ENCODE results near the gene RPUSD2. TPM values are rescaled to one million over a fixed set of nuclear protein-coding genes. Genes with fewer than 3 reads are reported as not detected.

RPUSD2 gene
- total RNA-seq, 1 experiment from 2014 or later = 24.4 TPM

DNA sequence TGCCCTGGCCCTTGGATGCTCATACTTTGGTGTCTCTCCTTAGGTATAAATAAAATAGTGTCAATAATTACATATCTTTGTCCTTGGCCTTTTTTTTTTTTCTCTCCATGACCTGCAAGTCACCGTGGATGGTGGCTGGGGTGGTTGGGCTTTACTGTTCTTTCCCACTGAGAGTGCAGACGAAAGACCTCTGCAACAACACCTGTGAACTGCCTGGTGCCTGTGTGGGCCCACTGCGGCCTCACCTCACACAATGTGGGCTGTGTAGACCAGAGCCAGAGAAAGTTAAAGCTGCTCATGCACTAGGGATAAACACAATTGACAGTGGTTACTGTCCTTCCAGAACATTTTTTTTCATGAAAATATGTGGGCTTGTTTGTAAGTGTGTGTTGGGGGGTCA is 43.2 kb upstream of the RPUSD2 start:
- intact Hi-C loops (cut with micrococcal nuclease) = no loop called here
- no peak overlapping the region for H2AFZ ChIP-seq (ENCODE audit: low read length)
- H3K79me2 ChIP-seq (ENCODE audit: low read length) = no peaks in the 10 kb centered on the region
- BruUV-seq (replicated peaks) = no TSS peak
- no peak overlapping the region for H3K9ac ChIP-seq (ENCODE audit: low read length)
- no peaks in the 10 kb centered on the region for H3K27me3 ChIP-seq (ENCODE audit: low read length)
- H3K9me2 ChIP-seq (replicated peaks; ENCODE audit: low read length) = no peaks in the 10 kb centered on the region
- no peak overlapping the region for H3K27ac ChIP-seq (ENCODE audit: low read length)
- ChIA-PET CTCF (no interaction called here), POLR2A (ENCODE audit: unreplicated experiment) (no interaction called here)
- no peaks in the 10 kb centered on the region for H3K9me3 ChIP-seq (ENCODE audit: low read length)
- ATAC-seq = no peak
- H3K4me3 ChIP-seq (ENCODE audit: low read length) = no peak overlapping the region
- no peaks in the 10 kb centered on the region for H3K36me3 ChIP-seq (ENCODE audit: low read depth, low read length)
- no peaks in the 10 kb centered on the region for H3F3A ChIP-seq (ENCODE audit: low read length, unreplicated experiment)
- H3K4me1 ChIP-seq (ENCODE audit: insufficient read depth, low read length) = no peaks in the 10 kb centered on the region
- no peak for DNase-seq
- TF ChIP-seq EZH2 (IDR thresholded peaks at IDR 0.05; ENCODE audit: low read length, unreplicated experiment) (no peak), EZH2phosphoT487 (IDR thresholded peaks at IDR 0.05; ENCODE audit: borderline replicate concordance, low read length) (no peak)
- TF ChIP-seq, protein P1, sequence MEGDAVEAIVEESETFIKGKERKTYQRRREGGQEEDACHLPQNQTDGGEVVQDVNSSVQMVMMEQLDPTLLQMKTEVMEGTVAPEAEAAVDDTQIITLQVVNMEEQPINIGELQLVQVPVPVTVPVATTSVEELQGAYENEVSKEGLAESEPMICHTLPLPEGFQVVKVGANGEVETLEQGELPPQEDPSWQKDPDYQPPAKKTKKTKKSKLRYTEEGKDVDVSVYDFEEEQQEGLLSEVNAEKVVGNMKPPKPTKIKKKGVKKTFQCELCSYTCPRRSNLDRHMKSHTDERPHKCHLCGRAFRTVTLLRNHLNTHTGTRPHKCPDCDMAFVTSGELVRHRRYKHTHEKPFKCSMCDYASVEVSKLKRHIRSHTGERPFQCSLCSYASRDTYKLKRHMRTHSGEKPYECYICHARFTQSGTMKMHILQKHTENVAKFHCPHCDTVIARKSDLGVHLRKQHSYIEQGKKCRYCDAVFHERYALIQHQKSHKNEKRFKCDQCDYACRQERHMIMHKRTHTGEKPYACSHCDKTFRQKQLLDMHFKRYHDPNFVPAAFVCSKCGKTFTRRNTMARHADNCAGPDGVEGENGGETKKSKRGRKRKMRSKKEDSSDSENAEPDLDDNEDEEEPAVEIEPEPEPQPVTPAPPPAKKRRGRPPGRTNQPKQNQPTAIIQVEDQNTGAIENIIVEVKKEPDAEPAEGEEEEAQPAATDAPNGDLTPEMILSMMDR (conservative IDR thresholded peaks at IDR 0.05; ENCODE audit: low read depth, low read length) = no peak
- no peak overlapping the region for H3K4me2 ChIP-seq (ENCODE audit: low read length)
- H4K20me1 ChIP-seq (ENCODE audit: low read length) = no peaks in the 10 kb centered on the region

DNA sequence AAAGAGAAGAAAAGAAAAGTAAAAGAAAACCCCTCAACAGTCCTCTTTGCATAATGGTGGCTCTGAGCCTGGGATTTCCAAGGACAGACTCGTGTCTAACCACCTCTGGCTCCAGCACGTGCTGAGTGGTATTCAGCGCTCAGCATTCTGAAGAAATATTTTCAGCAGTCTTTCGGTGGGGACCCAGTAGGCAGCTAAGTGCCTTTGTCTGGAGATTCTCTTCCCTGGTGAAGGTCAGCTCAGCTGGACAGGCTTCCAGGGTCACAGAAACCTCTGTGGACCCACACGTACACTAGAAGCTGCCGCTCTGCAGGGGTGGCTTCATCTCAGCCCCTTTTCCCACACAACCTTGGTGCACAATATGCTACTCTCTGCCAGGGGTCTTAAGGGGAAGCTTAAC is 40.3 kb upstream of the RPUSD2 start:
- DNase-seq (no peak), ATAC-seq (no peak)
- no peaks in the 10 kb centered on the region for H3F3A ChIP-seq (ENCODE audit: low read length, unreplicated experiment)
- H3K9me2 ChIP-seq (replicated peaks; ENCODE audit: low read length) = no peaks in the 10 kb centered on the region
- no TSS peak for BruUV-seq (replicated peaks)
- no peaks in the 10 kb centered on the region for H3K9me3 ChIP-seq (ENCODE audit: low read length)
- no peaks in the 10 kb centered on the region for H3K27me3 ChIP-seq (ENCODE audit: low read length)
- H3K79me2 ChIP-seq (ENCODE audit: low read length) = no peaks in the 10 kb centered on the region
- no peaks in the 10 kb centered on the region for H3K4me1 ChIP-seq (ENCODE audit: insufficient read depth, low read length)
- ChIA-PET CTCF (no interaction called here), POLR2A (ENCODE audit: unreplicated experiment) (no interaction called here)
- no peak overlapping the region for H3K9ac ChIP-seq (ENCODE audit: low read length)
- H2AFZ ChIP-seq (ENCODE audit: low read length) = no peak overlapping the region
- intact Hi-C loops (cut with micrococcal nuclease) = no loop called here
- H3K36me3 ChIP-seq (ENCODE audit: low read depth, low read length) = no peaks in the 10 kb centered on the region
- TF ChIP-seq, protein P1 (conservative IDR thresholded peaks at IDR 0.05; ENCODE audit: low read depth, low read length) = no peak
- TF ChIP-seq EZH2phosphoT487 (IDR thresholded peaks at IDR 0.05; ENCODE audit: borderline replicate concordance, low read length) (no peak), EZH2 (IDR thresholded peaks at IDR 0.05; ENCODE audit: low read length, unreplicated experiment) (no peak)
- H4K20me1 ChIP-seq (ENCODE audit: low read length) = no peaks in the 10 kb centered on the region
- H3K27ac ChIP-seq (ENCODE audit: low read length) = no peak overlapping the region
- H3K4me3 ChIP-seq (ENCODE audit: low read length) = no peak overlapping the region
- H3K4me2 ChIP-seq (ENCODE audit: low read length) = no peak overlapping the region

DNA sequence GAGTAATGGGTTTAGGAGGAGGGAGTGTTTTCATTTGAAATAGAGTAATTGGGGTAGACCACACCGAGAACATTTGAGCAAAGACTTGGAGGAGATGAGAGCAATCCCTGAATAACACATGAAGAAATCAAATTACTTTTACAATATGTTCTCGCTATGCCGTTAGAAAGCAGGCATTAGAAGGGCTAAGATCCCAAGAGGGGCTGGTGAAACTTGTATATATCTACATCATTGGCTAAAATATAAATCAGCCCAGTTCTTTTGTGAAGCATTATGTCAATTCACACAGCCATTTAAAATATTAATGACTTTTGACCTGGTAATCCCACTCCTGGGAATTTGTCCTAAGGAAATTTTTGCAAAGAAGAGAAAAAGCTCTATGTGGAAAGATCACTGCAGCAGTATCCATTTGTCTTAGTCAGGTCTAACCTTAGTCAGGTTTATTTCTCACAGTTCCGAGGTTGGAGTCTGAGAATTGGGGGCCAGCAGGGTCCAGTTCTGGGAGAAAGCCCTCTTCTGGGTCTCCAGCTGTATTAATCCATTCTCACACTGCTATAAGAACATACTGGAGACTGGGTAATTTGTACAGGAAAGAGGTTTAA is 35.2 kb upstream of the RPUSD2 start:
- Histone ChIP-seq H3K27me3 (ENCODE audit: low read length) (no peaks in the 10 kb centered on the region), H3K9me2 (replicated peaks; ENCODE audit: low read length) (no peaks in the 10 kb centered on the region), H3K4me3 (ENCODE audit: low read length) (no peak overlapping the region), H3K27ac (ENCODE audit: low read length) (no peak overlapping the region), H3F3A (ENCODE audit: low read length, unreplicated experiment) (no peaks in the 10 kb centered on the region), H2AFZ (ENCODE audit: low read length) (no peak overlapping the region), H4K20me1 (ENCODE audit: low read length) (no peaks in the 10 kb centered on the region), H3K79me2 (ENCODE audit: low read length) (no peaks in the 10 kb centered on the region), H3K36me3 (ENCODE audit: low read depth, low read length) (no peaks in the 10 kb centered on the region), H3K9me3 (ENCODE audit: low read length) (no peaks in the 10 kb centered on the region), H3K9ac (ENCODE audit: low read length) (no peak overlapping the region), H3K4me1 (ENCODE audit: insufficient read depth, low read length) (no peaks in the 10 kb centered on the region), H3K4me2 (ENCODE audit: low read length) (no peak overlapping the region)
- TF ChIP-seq, protein P1 (conservative IDR thresholded peaks at IDR 0.05; ENCODE audit: low read depth, low read length) = no peak
- no peak for TF ChIP-seq EZH2 (IDR thresholded peaks at IDR 0.05; ENCODE audit: low read length, unreplicated experiment)
- no peak for TF ChIP-seq EZH2phosphoT487 (IDR thresholded peaks at IDR 0.05; ENCODE audit: borderline replicate concordance, low read length)
- intact Hi-C loops (cut with micrococcal nuclease) = no loop called here
- ChIA-PET CTCF (no interaction called here), POLR2A (ENCODE audit: unreplicated experiment) (no interaction called here)
- DNase-seq = no peak
- ATAC-seq = no peak
- BruUV-seq (replicated peaks) = no TSS peak
